Activated T-helper 2 cell treated with anti-CD3 and anti-CD28 coated beads, Interferon-gamma antibody, Interleukin-2, Interleukin-4, amounts not matched to agents 10 μg/mL and 5 μg/mL and 100 μg/mL, durations not matched to agents 14 hours and 24 hours and 36 hours (primary cell): Measurements from ENCODE around the gene RALA. TPM values are rescaled to one million over a fixed set of nuclear protein-coding genes. Genes with fewer than 3 reads are reported as not detected.

Experiments used
- DNase-seq: peaks from one replicate; pipeline ENCODE4 v3.0.0; 2021; ENCODE audit warnings: low spot score
- H3K27ac Mint-ChIP-seq: one replicate; pipeline ENCODE4 v1.8.0; 2021; ENCODE audit warnings: mixed read lengths
- H3K27me3 Mint-ChIP-seq: one replicate; pipeline ENCODE4 v1.8.0; 2021; ENCODE audit warnings: low read depth, mixed read lengths
- H3K36me3 Mint-ChIP-seq: one replicate; pipeline ENCODE4 v1.8.0; 2021; ENCODE audit warnings: low read depth, mixed read lengths
- H3K4me1 Mint-ChIP-seq: one replicate; pipeline ENCODE4 v1.8.0; 2021; ENCODE audit warnings: low read depth, mixed read lengths
- H3K4me3 Mint-ChIP-seq: one replicate; pipeline ENCODE4 v1.8.0; 2021; ENCODE audit warnings: low read depth, mild to moderate bottlenecking, moderate library complexity, mixed read lengths
- H3K9me3 Mint-ChIP-seq: one replicate; pipeline ENCODE4 v1.8.0; 2021; ENCODE audit warnings: mixed read lengths
- intact Hi-C: fragments of 100-400 bp; cut with micrococcal nuclease; formaldehyde crosslinking; loops from one replicate; pipeline ENCODE4 v1.15.1; 2023
- total RNA-seq: library from RNA; stranded (reverse); gene quantifications from 2 replicates; pipeline ENCODE4 v1.2.3, GENCODE V29; 2022

Gene RALA
- total RNA-seq, 1 donor from 2014 or later: 35.3 TPM

DNA sequence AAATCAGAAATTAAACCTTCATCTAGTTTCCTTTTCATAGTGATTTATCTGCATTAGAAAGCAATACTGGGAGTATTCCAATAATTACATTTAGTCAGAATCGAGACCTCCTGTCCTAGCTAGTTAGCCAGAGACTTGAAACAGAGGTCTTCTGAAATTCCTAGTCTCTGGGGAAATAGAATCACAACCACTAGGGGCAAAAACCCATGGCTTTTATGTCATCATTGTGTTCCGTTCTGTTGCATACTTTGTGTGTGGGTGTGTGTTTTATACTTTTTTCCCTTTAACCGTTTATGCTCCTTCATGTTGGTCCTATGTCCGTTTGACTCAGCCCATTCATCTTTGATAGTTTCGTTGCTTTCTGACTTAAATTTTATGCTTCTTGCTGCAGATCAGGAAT, 79.8 kb downstream of the RALA start:
- no peak overlapping the region for H3K27ac Mint-ChIP-seq
- H3K4me1 Mint-ChIP-seq: peaks cover 2% of the 10 kb centered on the region
- H3K36me3 Mint-ChIP-seq: peaks cover 29% of the 10 kb centered on the region
- DNase-seq: no peak
- H3K9me3 Mint-ChIP-seq: no peaks in the 10 kb centered on the region
- intact Hi-C loops: no loop called here
- H3K27me3 Mint-ChIP-seq: no peaks in the 10 kb centered on the region
- no peak overlapping the region for H3K4me3 Mint-ChIP-seq

DNA sequence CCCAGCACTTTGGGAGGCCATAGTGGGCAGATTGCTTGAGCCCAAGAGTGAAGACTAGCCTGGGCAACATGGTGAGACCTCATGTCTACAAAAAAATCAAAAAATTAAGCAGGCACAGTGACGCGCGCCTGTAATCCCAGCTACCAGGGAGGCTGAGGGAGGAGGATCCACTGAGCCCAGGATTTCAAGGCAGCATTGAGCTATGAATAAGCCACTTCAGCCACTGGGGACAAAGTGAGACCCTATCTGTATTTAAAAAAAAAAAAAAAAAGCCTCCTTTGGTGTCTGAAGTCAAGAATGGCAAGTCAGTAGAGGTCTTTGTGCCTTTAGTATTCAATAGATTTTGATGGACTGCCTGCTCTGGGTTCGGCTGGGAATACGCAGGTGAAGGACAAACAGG, 85.7 kb downstream of the RALA start:
- no peaks in the 10 kb centered on the region for H3K27me3 Mint-ChIP-seq
- intact Hi-C loops: no loop called here

DNA sequence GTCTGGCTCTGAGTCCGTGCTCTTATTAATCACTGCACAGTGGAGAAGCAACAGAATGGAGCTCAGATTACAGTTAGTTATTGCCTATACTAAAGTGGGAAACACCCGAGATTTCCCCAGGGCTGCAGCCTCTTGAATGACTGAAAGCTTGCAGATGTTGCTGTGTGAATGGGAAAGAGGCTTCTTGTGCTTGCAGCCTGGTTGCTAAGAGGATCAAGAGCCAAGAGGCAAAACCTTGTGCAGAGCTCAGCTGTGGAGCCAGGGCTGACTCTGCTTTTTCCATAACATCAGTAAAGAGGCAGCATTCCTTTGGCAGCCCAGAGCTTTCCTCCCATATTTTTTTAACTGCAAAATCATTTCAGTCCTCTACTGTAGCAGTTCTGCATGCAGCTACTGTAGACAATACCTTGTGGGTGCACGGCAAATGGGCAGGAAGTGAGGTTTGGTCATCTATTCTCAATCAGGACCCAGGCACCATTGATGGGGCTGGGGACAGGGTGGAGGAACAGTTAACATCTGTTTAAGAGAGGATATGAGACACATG, 86.5 kb downstream of the RALA start:
- DNase-seq: no peak
- intact Hi-C loops: no loop called here
- Mint-ChIP-seq H3K27me3 (no peaks in the 10 kb centered on the region), H3K27ac (no peak overlapping the region), H3K9me3 (peaks cover 21% of the 10 kb centered on the region), H3K4me3 (no peak overlapping the region), H3K4me1 (peaks cover 7% of the 10 kb centered on the region), H3K36me3 (peaks cover 11% of the 10 kb centered on the region)

More for the DNA sequence above, 85.7 kb downstream of the RALA start:
- H3K4me1 Mint-ChIP-seq: peaks cover 7% of the 10 kb centered on the region
- peaks cover 11% of the 10 kb centered on the region for H3K36me3 Mint-ChIP-seq
- no peak overlapping the region for H3K27ac Mint-ChIP-seq
- H3K9me3 Mint-ChIP-seq: peaks cover 17% of the 10 kb centered on the region
- no peak overlapping the region for H3K4me3 Mint-ChIP-seq
- no peak for DNase-seq

DNA sequence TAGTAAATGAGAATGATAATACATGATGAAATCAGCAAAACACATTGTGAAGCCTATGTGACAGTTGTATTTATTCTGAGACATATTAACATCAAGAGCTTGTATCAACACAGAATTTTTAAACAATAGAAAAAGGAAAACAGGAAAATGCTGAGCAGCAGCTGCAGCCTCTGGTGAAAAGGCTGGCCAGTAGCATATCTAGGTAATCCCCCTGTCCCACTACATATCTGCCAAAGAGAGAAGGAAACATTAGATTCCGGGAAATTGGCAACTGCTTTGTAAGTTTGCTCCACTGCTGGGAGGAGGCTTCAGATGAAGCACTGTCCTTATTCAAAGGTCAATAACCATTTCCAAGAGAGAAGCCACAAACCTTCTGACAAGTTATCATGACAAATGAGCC, 89.4 kb downstream of the RALA start:
- no peak for DNase-seq
- Mint-ChIP-seq H3K36me3 (peaks cover 4% of the 10 kb centered on the region), H3K27ac (no peak overlapping the region), H3K4me1 (peaks cover 7% of the 10 kb centered on the region), H3K9me3 (peaks cover 33% of the 10 kb centered on the region), H3K4me3 (no peak overlapping the region), H3K27me3 (no peaks in the 10 kb centered on the region)
- intact Hi-C loops: no loop called here

DNA sequence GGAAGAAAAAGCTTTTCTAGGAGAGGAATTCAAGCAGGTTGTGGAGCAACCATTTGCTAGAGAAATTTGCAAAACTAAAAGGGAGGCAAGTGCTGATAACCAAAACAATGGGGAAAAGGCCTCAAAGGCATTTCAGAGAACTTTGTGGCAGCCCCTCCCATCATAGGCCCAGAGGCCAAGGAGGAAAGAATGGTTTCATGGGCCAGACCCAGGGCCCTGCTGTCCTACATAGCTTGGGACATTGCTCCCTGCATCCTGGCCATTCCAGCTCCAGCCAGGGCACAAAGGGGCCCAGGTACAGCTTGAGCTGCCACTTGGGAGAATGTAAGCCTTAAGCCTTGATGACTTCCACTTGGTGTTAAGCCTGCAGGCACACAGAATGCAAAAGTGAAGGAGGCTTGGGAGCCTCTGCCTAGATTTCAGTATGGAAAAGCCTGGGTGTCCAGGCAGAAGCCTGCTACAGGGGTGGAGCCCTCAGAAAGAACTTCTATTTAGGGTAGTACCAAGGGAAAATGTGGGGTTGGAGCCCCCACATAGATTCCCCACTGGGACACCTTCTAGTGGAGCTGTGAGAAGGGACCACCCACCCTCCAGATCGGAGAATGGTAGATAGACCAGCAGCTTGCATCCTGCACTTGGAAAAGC, 91.2 kb downstream of the RALA start:
- DNase-seq: no peak
- Mint-ChIP-seq H3K4me1 (peaks cover 7% of the 10 kb centered on the region), H3K27me3 (no peaks in the 10 kb centered on the region), H3K4me3 (no peak overlapping the region), H3K36me3 (no peaks in the 10 kb centered on the region), H3K27ac (no peak overlapping the region), H3K9me3 (peaks cover 33% of the 10 kb centered on the region)
- intact Hi-C loops: no loop called here

DNA sequence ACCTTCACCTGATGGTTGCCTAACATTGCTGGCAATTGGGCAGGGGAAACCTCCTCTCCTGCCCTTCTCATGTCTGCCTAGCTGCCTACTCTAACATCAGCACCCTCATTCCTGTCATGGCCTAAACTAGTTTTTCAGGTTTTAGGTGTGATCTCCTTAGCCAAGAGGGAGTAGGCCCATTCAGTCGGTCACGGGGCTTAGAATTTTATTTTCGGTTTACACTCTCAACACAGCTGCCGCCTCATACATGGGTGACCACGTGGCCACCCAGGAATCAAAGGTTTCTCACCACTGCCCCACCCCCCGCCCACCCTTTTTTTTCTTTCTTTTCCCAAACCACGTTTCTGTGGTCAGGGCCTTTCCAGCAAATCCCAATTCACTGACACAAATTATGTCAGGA, 97.2 kb downstream of the RALA start:
- Mint-ChIP-seq H3K27ac (no peak overlapping the region), H3K4me1 (no peaks in the 10 kb centered on the region), H3K9me3 (peaks cover 6% of the 10 kb centered on the region), H3K36me3 (no peaks in the 10 kb centered on the region), H3K27me3 (no peaks in the 10 kb centered on the region), H3K4me3 (no peak overlapping the region)
- DNase-seq: no peak
- intact Hi-C loops: no loop called here

DNA sequence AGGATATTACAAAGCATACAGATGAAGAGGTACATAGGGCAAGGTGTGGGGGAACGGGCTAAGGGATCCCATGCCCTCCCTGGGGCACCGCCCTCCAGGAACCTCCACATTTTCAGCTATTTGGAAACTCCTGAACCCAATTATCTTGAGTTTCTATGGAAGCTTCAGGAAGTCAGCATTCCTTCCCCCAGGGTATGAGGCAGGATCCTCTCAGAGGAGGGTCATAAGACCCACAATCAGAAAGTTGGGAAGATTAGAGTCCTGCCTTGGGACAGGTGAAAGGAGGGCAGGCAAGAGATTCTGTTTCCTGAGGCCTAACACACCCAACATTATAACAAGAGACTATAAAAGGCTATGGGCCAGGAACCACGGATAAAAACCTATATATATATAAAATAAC, 98.0 kb downstream of the RALA start:
- intact Hi-C loops: no loop called here
- H3K27me3 Mint-ChIP-seq: no peaks in the 10 kb centered on the region

DNA sequence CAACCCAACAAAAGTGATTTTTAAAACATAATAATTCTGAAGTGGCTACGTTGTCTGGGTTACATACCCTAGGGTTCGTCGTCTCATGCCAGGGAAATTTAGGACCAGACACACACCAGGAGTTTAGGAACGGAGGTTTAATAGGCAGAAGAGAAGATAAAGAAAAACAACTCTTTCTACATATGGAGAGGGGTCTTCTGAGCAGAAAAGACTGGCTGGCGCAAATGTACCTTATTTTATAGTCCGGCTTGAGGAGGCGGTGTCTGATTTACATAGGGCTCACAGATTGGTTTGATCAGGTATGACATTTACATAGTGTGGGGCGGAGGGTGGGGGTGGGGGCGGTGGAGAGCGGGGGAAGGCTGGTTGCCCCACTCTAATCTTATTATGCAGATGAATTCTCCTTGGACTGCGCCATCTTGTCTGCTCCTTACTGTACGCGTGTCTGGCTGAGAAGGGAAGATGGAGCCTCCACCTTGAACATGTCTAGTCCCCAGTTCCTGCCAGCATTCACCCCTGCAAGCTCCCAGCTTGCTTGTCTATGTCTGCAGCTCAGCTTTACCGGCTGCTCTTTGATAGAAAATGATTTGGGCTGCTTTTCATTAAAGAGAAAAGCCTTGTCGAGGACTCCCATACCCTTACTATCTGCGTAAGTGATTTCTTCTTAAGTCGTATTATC, 98.7 kb downstream of the RALA start:
- H3K9me3 Mint-ChIP-seq: no peaks in the 10 kb centered on the region
- no peaks in the 10 kb centered on the region for H3K27me3 Mint-ChIP-seq
- intact Hi-C loops: no loop called here
- no peaks in the 10 kb centered on the region for H3K4me1 Mint-ChIP-seq
- DNase-seq: no peak
- H3K27ac Mint-ChIP-seq: no peak overlapping the region
- H3K36me3 Mint-ChIP-seq: no peaks in the 10 kb centered on the region
- no peak overlapping the region for H3K4me3 Mint-ChIP-seq

More for the DNA sequence above, 98.0 kb downstream of the RALA start:
- no peaks in the 10 kb centered on the region for H3K9me3 Mint-ChIP-seq
- H3K36me3 Mint-ChIP-seq: no peaks in the 10 kb centered on the region
- no peaks in the 10 kb centered on the region for H3K4me1 Mint-ChIP-seq
- no peak overlapping the region for H3K27ac Mint-ChIP-seq
- no peak overlapping the region for H3K4me3 Mint-ChIP-seq
- DNase-seq: no peak

DNA sequence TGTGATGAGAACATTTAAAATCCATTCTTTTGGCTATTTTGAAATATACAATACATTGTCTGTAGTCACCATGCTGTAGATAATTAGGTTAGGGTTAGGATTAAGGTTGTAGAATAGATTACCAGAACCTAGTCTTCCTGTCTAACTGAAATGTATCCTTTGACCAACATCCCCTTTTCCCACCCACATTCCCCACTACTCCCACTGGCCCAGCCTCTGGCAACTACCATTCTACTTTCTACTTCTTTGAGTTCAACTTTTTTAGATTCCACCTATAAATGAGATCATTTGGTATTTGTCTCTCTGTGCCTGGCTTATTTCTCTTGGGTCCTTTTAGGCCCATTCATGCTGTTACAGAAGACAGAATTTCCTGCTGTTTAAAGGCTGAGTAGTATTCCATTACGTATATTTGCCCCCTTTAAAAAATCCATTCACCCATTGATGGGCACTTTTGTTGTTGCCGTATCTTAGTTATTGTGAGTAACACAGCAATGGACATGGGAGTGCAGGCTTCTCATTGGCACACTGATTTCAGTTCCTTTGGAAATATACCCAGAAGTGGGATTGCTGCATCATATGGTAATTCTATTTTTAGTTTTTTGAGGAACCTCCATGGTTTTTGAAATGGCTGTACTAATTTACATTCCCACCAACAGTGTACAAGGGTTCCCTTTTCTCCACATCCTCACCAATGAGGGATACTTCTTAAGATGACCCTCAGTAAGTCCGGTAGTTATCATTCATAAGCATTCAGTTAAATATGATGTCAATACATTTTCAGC, 104.0 kb downstream of the RALA start:
- Mint-ChIP-seq H3K27me3 (peaks cover 8% of the 10 kb centered on the region), H3K4me3 (no peak overlapping the region), H3K4me1 (peaks cover 3% of the 10 kb centered on the region), H3K36me3 (no peaks in the 10 kb centered on the region), H3K27ac (no peak overlapping the region), H3K9me3 (no peaks in the 10 kb centered on the region)
- intact Hi-C loops: no loop called here
- DNase-seq: no peak

DNA sequence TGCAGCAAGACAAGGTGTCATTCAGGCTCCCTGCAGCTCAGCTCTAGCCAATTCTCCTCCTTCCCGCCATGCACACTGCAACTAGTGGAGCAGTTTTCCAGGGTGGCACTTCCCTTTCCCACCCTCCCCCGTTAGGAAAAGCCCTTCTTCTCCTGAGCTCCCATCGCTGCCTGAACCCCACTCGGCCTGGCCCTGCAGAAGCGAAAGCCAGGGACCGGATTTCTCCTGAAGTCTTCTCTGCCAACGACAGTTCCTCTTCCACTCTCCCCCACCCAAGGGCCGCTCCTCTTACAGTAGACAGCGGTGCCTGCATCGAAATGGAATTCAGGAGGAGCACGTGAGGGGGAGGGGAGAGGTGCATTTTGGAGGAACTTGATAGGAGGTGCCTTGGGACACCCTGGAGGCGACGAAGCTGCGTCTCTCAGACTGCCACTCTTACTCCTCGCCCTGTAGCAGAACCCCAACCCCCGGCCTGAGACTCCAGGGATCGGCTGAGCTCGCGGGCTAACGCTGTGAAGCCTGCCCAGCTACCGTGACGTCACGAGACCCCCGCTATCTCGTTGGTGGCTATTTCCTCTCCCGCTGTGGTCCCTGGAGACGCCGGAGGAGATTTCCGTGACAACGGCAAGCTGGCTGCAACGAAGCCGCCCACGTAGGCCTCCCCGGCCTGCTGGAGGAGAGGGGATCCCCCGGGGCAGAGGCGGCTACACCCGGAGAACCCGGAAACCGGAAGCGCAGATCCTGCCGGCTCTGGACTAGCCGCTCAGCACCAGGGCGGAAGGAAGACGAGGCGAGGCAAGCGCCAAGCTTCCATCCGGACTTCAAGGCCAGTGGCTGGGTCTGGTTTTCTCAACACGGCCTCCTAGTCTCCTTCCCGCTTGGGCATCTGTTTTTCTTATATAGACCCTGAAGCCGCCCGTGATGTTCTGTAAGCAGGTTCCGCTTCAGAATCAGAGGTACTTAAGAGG, 109.7 kb downstream of the RALA start:
- intact Hi-C loops: loop anchor here (1.0 to 5.0 kb wide), 4 partner anchors 110 to 401 kb away; partner anchors contain the start of genes CDK13, MPLKIP and RALA
- Mint-ChIP-seq H3K27ac (peak overlapping the region; percentile 81), H3K4me1 (peaks cover 33% of the 10 kb centered on the region), H3K36me3 (peaks cover 3% of the 10 kb centered on the region), H3K27me3 (peaks cover 4% of the 10 kb centered on the region), H3K9me3 (no peaks in the 10 kb centered on the region), H3K4me3 (peak overlapping the region; percentile 85)
- DNase-seq: peak; percentile 95

DNA sequence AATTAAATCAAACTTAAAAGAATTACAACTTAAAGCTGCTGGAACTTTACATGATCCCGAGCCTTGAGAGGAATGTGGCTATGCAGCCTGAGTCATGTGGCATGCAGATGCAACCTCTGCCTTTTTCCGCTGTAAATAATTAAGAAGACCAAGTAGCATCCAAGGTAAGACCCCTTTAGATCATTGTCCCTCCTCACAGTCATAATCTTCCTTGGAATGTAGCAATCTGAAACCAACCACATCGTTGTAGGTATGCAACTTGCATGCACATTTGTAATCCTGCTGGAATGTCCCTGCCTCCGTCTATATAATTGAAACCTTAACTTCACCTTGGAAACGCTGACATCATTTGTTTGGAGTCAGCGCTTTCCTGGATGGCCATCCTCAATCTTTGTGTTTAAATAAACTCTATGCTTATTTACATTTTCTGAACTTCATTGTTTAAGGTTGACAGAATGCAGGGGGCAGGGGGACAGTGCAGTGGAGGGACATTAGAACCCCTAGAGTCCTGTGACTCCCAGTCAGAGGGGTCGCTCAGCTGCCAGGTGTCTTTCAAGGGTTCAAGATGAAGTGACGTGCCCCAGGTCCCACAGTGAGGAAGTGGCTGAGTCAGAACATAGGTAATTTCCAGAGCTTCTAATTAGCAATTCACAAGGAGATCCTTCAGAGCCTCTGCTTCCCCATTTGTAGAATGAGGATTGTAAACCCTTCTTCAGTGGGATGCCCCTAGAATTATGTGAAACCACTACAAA, 110.7 kb downstream of the RALA start:
- Mint-ChIP-seq H3K36me3 (peaks cover 3% of the 10 kb centered on the region), H3K4me1 (peaks cover 33% of the 10 kb centered on the region), H3K9me3 (no peaks in the 10 kb centered on the region), H3K4me3 (peak overlapping the region; percentile 85), H3K27ac (peak overlapping the region; percentile 81), H3K27me3 (peaks cover 4% of the 10 kb centered on the region)
- no peak for DNase-seq
- intact Hi-C loops: loop anchor here (1.0 to 5.0 kb wide), 4 partner anchors 111 to 400 kb away; partner anchors contain the start of genes CDK13, MPLKIP and RALA
